ENCODE data around the gene CDK14.

GRCh38 chr7:90713628-90714027, 117.5 kb downstream of the CDK14 start:
- TF ChIP-seq EZH2phosphoT487 (IDR thresholded peaks at IDR 0.05; ENCODE audit: low read length) (no peak), CTCF (IDR thresholded peaks at IDR 0.05; ENCODE audit: low read length) (no peak), EZH2 (optimal IDR thresholded peaks at IDR 0.05; ENCODE audit: low read depth, low read length) (no peak)
